Colonic mucosa (tissue), 4 donors: ENCODE data around the gene PRPF40A. TPM values are rescaled to one million over a fixed set of nuclear protein-coding genes. Genes with fewer than 3 reads are reported as not detected.
A peak's percentile ranks its signal among the peaks of the same experiment; 100 is the strongest.
"Not testable (repeated sequence)": the region's sequence is repeated elsewhere in the genome, so short reads cannot be mapped to it uniquely, and the experiment has no call there.

Experiments used
- DNase-seq: peaks from one replicate; pipeline ENCODE4 v3.0.0-alpha.2; 2020
- H3K27ac ChIP-seq: fragments of 200-600 bp; one replicate; pipeline ENCODE4 v1.8.0; 2021
- H3K27me3 ChIP-seq: fragments of 200-600 bp; one replicate; pipeline ENCODE4 v1.8.0; 2021
- H3K36me3 ChIP-seq: fragments of 200-600 bp; one replicate; pipeline ENCODE4 v1.8.0; 2021
- H3K4me1 ChIP-seq: fragments of 200-600 bp; one replicate; pipeline ENCODE4 v1.8.0; 2021; ENCODE audit warnings: mild to moderate bottlenecking
- H3K4me3 ChIP-seq: fragments of 200-600 bp; one replicate; pipeline ENCODE4 v1.8.0; 2021
- H3K9ac ChIP-seq, 2 donors: one replicate each; pipeline ENCODE4 v1.7.0; 2013; ENCODE audit warnings: control low read depth in 2 of 2, low read depth in 2 of 2, low read length in 2 of 2
- H3K9me3 ChIP-seq: fragments of 200-600 bp; one replicate; pipeline ENCODE4 v1.8.0; 2021
- intact Hi-C: fragments of 100-400 bp; cut with DNase I; formaldehyde crosslinking; loops from one replicate; pipeline ENCODE4 v1.14.1; 2022
- total RNA-seq, 2 donors: library from RNA; stranded (reverse); fragmentation: NEBNext Ultra II Directional in 1 of 2; extraction: Animal tissue kit (Norgen Biotek cat#: 25700) in 1 of 2; gene quantifications; one replicate each; pipeline ENCODE4 v1.2.1, GENCODE V29; 2021
- TF ChIP-seq, protein P1 (sequence below): fragments of 200-600 bp; IDR thresholded peaks from one replicate; pipeline ENCODE4 v1.8.0; 2022; ENCODE audit warnings: antibody characterized with exemption, mild to moderate bottlenecking
- donor health status: healthy.
- donor health status: DM: no; HTN: no; CAD: no.
- donor health status: DM: no; HTN: no; CAD: no.

The PRPF40A gene
- total RNA-seq, 2 donors from 2014 or later, result 103 to 115 TPM

DNA sequence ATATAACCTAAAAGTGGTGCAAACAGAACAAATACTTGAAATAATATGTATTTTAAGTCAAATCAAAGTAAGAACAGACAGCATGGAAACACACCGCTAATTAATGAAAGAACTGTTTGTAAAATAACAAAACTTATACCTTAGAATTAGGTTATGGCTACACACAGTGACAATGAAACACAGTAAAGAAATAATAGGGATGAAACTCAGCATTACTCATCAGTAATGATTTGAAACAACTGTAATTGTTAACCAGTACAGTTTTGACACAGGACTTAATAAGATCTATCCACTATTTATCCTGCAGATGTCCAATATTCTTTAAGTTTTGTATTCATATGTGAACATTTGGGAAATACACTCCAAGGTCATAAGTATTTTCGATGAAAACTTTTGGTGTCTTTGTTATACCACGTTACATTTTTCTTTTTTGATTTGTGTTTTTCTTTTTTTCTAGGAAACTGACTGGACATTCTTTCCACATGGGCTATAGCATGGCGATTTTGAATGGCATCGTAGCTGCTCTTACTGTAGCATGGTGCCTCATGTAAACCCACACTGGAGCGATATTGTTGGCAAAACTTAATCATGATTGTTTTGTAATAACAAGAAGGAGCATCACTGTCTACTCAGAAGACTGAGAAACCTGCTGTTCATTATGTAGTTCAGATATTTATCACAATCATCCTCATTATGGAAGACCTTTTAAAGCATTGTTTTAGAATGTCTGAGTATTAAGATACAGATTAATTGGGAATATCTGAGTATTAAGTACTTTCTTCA, 42.2 kb upstream of the PRPF40A start:
- Histone ChIP-seq H3K27me3 (no peaks in the 10 kb centered on the region), H3K4me1 (no peaks in the 10 kb centered on the region), H3K9ac (no peak overlapping the region), H3K4me3 (no peak overlapping the region), H3K36me3 (no peaks in the 10 kb centered on the region), H3K9me3 (no peaks in the 10 kb centered on the region), H3K27ac (no peak overlapping the region)
- intact Hi-C loops, result no loop called here
- DNase-seq, result no peak
- TF ChIP-seq, protein P1, sequence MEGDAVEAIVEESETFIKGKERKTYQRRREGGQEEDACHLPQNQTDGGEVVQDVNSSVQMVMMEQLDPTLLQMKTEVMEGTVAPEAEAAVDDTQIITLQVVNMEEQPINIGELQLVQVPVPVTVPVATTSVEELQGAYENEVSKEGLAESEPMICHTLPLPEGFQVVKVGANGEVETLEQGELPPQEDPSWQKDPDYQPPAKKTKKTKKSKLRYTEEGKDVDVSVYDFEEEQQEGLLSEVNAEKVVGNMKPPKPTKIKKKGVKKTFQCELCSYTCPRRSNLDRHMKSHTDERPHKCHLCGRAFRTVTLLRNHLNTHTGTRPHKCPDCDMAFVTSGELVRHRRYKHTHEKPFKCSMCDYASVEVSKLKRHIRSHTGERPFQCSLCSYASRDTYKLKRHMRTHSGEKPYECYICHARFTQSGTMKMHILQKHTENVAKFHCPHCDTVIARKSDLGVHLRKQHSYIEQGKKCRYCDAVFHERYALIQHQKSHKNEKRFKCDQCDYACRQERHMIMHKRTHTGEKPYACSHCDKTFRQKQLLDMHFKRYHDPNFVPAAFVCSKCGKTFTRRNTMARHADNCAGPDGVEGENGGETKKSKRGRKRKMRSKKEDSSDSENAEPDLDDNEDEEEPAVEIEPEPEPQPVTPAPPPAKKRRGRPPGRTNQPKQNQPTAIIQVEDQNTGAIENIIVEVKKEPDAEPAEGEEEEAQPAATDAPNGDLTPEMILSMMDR, result no peak

DNA sequence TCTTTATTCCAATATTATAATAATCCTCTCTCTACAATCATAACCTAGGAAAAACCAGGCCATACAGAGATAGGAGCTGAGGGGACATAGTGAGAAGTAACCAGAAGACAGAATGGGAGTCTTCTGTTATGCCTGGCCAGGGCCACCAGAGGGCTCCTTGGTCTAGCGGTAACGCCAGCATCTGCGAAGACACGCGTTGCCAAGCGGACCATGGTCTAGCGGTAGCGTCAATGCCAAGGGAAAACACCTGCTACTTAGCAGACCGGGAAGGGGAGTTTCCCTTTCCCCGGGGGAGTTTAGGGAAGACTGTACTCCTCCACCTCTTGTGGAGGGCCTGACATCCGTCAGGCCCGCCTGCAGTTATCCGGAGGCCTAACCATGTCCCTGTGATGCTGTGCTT, 37.8 kb upstream of the PRPF40A start:
- H3K36me3 ChIP-seq, result no peaks in the 10 kb centered on the region
- no peak overlapping the region for H3K9ac ChIP-seq
- H3K4me1 ChIP-seq, result no peaks in the 10 kb centered on the region
- H3K27ac ChIP-seq, result no peak overlapping the region
- no peak overlapping the region for H3K4me3 ChIP-seq
- intact Hi-C loops, result no loop called here
- TF ChIP-seq, protein P1, result no peak
- no peaks in the 10 kb centered on the region for H3K9me3 ChIP-seq
- no peaks in the 10 kb centered on the region for H3K27me3 ChIP-seq
- no peak for DNase-seq

DNA sequence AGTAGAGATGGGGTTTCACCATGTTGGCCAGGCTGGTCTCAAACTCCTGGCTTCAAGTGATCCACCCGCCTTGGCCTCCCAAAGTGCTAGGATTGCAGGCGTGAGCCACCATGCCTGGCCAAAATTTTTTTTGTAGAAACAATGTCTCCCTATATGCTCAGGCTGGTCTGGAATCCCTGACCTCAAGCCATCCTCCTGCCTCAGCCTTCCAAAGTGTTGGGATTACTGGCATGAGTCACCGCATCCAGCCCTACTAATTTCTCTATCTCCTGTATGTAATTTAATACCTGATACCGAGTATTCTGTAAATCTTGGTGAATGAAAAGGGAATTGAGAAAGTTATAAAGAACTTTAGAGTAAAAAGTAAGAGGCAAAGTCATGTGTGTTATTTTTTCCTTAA, 30.5 kb upstream of the PRPF40A start:
- H3K27ac ChIP-seq, H3K4me1 ChIP-seq, H3K9ac ChIP-seq, H3K27me3 ChIP-seq, DNase-seq, H3K4me3 ChIP-seq, H3K36me3 ChIP-seq, H3K9me3 ChIP-seq: not testable (repeated sequence)
- intact Hi-C loops, result loop anchor here (10.0 kb wide), 1 partner anchor 767 kb away; no protein-coding TSS in a partner anchor

DNA sequence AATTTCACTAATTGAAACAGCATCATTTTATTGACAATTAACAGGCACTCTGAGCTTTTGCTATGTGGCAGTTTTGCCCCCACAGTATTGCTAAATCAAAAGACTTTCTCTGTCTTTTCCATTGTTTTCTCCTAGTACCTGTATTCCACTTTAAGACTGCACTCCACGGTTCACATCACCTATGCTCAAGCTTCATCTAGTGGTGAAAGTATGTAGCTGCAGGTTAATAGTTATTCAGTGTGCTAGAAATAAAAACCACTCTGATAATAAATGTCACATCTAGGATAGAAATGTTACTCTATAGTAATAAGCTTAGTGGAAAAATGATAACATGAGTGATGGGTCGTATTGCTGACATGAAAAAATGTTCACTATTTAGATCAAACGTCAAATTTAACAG, 25.7 kb upstream of the PRPF40A start:
- no peak overlapping the region for H3K27ac ChIP-seq
- TF ChIP-seq, protein P1, result peak; percentile 42
- no peaks in the 10 kb centered on the region for H3K36me3 ChIP-seq
- H3K4me3 ChIP-seq, result no peak overlapping the region
- H3K9me3 ChIP-seq, result no peaks in the 10 kb centered on the region
- H3K9ac ChIP-seq, result no peak overlapping the region
- no peak for DNase-seq
- intact Hi-C loops, result loop anchor here (10.0 kb wide), 1 partner anchor 772 kb away; no protein-coding TSS in a partner anchor
- H3K4me1 ChIP-seq, result no peaks in the 10 kb centered on the region
- H3K27me3 ChIP-seq, result no peaks in the 10 kb centered on the region

DNA sequence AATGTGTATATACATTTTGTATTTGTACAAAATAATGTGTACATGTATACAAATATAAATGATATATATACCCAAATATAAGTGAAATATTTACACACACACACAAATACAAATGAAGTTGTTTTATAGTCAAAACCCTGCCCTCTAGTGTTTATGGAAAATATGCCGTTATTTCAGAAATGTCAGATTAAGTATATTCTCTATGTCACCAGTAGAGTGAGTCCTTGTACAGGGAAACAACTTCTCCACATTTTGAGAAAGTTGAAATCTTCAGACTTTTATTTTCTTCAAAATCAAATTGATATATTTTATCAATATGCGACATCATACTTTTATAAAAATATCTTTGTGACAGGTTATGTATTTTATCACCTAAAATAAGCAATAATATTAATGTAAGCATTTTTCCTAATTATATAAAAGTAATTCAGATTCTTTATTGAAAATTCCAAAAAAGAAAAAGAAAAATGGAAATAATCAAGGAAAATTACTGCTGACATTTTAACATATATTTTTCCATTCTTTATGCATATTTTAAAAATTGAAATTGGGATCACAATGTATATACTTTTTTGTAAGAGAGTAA, 23.6 kb upstream of the PRPF40A start:
- TF ChIP-seq, protein P1, result peak; percentile 82
- DNase-seq, result no peak
- H3K9ac ChIP-seq, result no peak overlapping the region
- H3K4me1 ChIP-seq, result no peaks in the 10 kb centered on the region
- intact Hi-C loops, result loop anchor here (10.0 kb wide), 1 partner anchor 774 kb away; no protein-coding TSS in a partner anchor
- no peak overlapping the region for H3K4me3 ChIP-seq
- H3K27ac ChIP-seq, result no peak overlapping the region
- H3K36me3 ChIP-seq, result no peaks in the 10 kb centered on the region
- H3K27me3 ChIP-seq, result no peaks in the 10 kb centered on the region
- H3K9me3 ChIP-seq, result no peaks in the 10 kb centered on the region

DNA sequence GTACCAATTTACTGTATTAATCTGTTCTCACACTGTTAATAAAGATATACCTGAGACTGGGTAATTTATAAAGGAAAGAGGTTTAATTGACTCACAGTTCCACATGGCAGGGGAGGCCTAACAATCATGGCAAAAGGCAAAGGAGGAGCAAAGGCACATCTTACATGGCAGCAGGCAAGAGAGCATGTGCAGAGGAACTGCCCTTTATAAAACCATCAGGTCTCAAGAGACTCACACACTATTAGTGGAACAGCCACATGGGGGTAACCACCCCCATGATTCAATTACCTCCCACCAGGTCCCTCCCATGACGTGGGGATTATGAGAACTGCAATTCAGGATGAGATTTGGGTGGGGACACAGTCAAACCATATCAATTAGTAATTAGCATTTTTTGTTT, 22.4 kb upstream of the PRPF40A start:
- intact Hi-C loops, result loop anchor here (10.0 kb wide), 1 partner anchor 775 kb away; no protein-coding TSS in a partner anchor
- H3K36me3 ChIP-seq, result not testable (repeated sequence)

More for the DNA sequence above, 22.4 kb upstream of the PRPF40A start:
- DNase-seq, H3K4me3 ChIP-seq, H3K9me3 ChIP-seq, H3K4me1 ChIP-seq, H3K27me3 ChIP-seq, H3K27ac ChIP-seq, H3K9ac ChIP-seq: not testable (repeated sequence)
